Liver (tissue), 9 donors: Measurements from ENCODE around the gene C16orf74. TPM values are rescaled to one million over a fixed set of nuclear protein-coding genes. Genes with fewer than 3 reads are reported as not detected.

Experiments used
- DNase-seq: peaks from one replicate; pipeline ENCODE4 v3.0.0-alpha.2; 2017; ENCODE audit warnings: low spot score
- H3K27ac ChIP-seq, 2 donors: one replicate each; pipeline ENCODE4 v1.7.0; 2013; ENCODE audit warnings: inconsistent platforms in 2 of 2, low read length in 2 of 2, control low read depth in 1 of 2, low read depth in 1 of 2, mild to moderate bottlenecking in 1 of 2
- H3K27me3 ChIP-seq, 4 donors: one replicate each; pipeline versions ENCODE4 v1.6.1 to v1.7.0; 2013; ENCODE audit warnings: low read length in 3 of 4, inconsistent platforms in 1 of 4, mild to moderate bottlenecking in 1 of 4, moderate library complexity in 1 of 4; ENCODE audit not compliant: control insufficient read depth in 4 of 4, insufficient read depth in 4 of 4
- H3K36me3 ChIP-seq, 4 donors: one replicate each; pipeline versions ENCODE4 v1.6.1 to v1.7.0; 2013; ENCODE audit warnings: low read length in 3 of 4, mild to moderate bottlenecking in 3 of 4, low read depth in 1 of 4, moderate library complexity in 1 of 4; ENCODE audit not compliant: control insufficient read depth in 4 of 4, insufficient read depth in 3 of 4
- H3K4me1 ChIP-seq, 4 donors: one replicate each; pipeline versions ENCODE4 v1.6.1 to v1.7.0; 2013; ENCODE audit warnings: low read length in 3 of 4, mild to moderate bottlenecking in 3 of 4, moderate library complexity in 1 of 4; ENCODE audit not compliant: control insufficient read depth in 4 of 4, insufficient read depth in 4 of 4
- H3K4me3 ChIP-seq, 3 donors: one replicate each; pipeline versions ENCODE4 v1.6.1 to v1.7.0; 2013; ENCODE audit warnings: low read length in 3 of 3, control low read depth in 1 of 3, low read depth in 1 of 3, mild to moderate bottlenecking in 1 of 3
- H3K9ac ChIP-seq, 2 donors: one replicate each; pipeline ENCODE4 v1.7.0; 2013; ENCODE audit warnings: low read length in 2 of 2, mild to moderate bottlenecking in 2 of 2, moderate library complexity in 2 of 2, control low read depth in 1 of 2, low read depth in 1 of 2
- H3K9me3 ChIP-seq, 4 donors: one replicate each; pipeline versions ENCODE4 v1.6.1 to v1.7.0; 2013; ENCODE audit warnings: low read length in 3 of 4; ENCODE audit not compliant: control insufficient read depth in 4 of 4
- CTCF ChIP-seq: fragments of 150-350 bp; IDR thresholded peaks from 2 replicates; pipeline ENCODE4 v1.5.1; 2017; ENCODE audit warnings: improper control_type of control experiment, low read depth, low read length; ENCODE audit not compliant: missing input control
- EGR1 ChIP-seq, 2 donors: IDR thresholded peaks; 2 replicates each; pipeline ENCODE4 v1.6.1; 2016 to 2018; ENCODE audit warnings: antibody characterized with exemption in 2 of 2, low read depth in 2 of 2
- FOXA1 ChIP-seq: IDR thresholded peaks from 2 replicates; pipeline ENCODE4 v1.6.1; 2016; ENCODE audit warnings: antibody characterized with exemption
- FOXA2 ChIP-seq: IDR thresholded peaks from 2 replicates; pipeline ENCODE4 v1.6.1; 2016; ENCODE audit warnings: antibody characterized with exemption
- GABPA ChIP-seq, 2 donors: IDR thresholded peaks in 1 of 2; conservative IDR thresholded peaks in 1 of 2; 2 replicates each; pipeline ENCODE4 v1.6.1; 2016; ENCODE audit warnings: antibody characterized with exemption in 2 of 2, mild to moderate bottlenecking in 1 of 2, moderate library complexity in 1 of 2
- HNF4A ChIP-seq, 2 donors: conservative IDR thresholded peaks; 2 replicates each; pipeline ENCODE4 v1.6.1; 2016; ENCODE audit warnings: antibody characterized with exemption in 2 of 2, mild to moderate bottlenecking in 2 of 2
- HNF4G ChIP-seq: IDR thresholded peaks from 2 replicates; pipeline ENCODE4 v1.6.1; 2016; ENCODE audit warnings: antibody characterized with exemption
- JUND ChIP-seq, 2 donors: IDR thresholded peaks; 2 replicates each; pipeline ENCODE4 v1.6.1; 2016; ENCODE audit warnings: antibody characterized with exemption in 2 of 2
- MAX ChIP-seq: IDR thresholded peaks from 2 replicates; pipeline ENCODE4 v1.6.1; 2016; ENCODE audit warnings: antibody characterized with exemption
- NR2F2 ChIP-seq: IDR thresholded peaks from 2 replicates; pipeline ENCODE4 v1.6.1; 2016; ENCODE audit warnings: antibody characterized with exemption
- RAD21 ChIP-seq, 2 donors: IDR thresholded peaks; 2 replicates each; pipeline ENCODE4 v1.6.1; 2016; ENCODE audit warnings: antibody characterized with exemption in 2 of 2, mild to moderate bottlenecking in 2 of 2
- REST ChIP-seq: IDR thresholded peaks from 2 replicates; pipeline ENCODE4 v1.6.1; 2016; ENCODE audit warnings: antibody characterized with exemption, mild to moderate bottlenecking
- RXRA ChIP-seq, 2 donors: IDR thresholded peaks; 2 replicates each; pipeline ENCODE4 v1.6.1; 2017 to 2018; ENCODE audit warnings: antibody characterized with exemption in 2 of 2, mild to moderate bottlenecking in 1 of 2
- SP1 ChIP-seq: IDR thresholded peaks from 2 replicates; pipeline ENCODE4 v1.6.1; 2018; ENCODE audit warnings: antibody characterized with exemption, mild to moderate bottlenecking
- TAF1 ChIP-seq: conservative IDR thresholded peaks from 2 replicates; pipeline ENCODE4 v1.6.1; 2016; ENCODE audit warnings: antibody characterized with exemption, mild to moderate bottlenecking
- YY1 ChIP-seq: IDR thresholded peaks from 2 replicates; pipeline ENCODE4 v1.6.1; 2016; ENCODE audit warnings: antibody characterized with exemption, mild to moderate bottlenecking
- ZBTB33 ChIP-seq: IDR thresholded peaks from 2 replicates; pipeline ENCODE4 v1.6.1; 2016; ENCODE audit warnings: antibody characterized with exemption
- WGBS: extraction: QIAGEN DNeasy Blood & Tissue Kit; methylation state at CpG from one replicate; pipeline ENCODE4 v1.1.7; 2013; 5-methylcytosine and 5-hydroxymethylcytosine counted together
- polyA plus RNA-seq, 2 donors: library from polyadenylated mRNA; stranded (reverse) in 1 of 2; unstranded in 1 of 2; fragments of 200-250 nt in 1 of 2; fragments of >200 nt in 1 of 2; fragmentation: Nextera tagmentation in 1 of 2; extraction: Ambion mirVana in 1 of 2; gene quantifications; one replicate each; pipeline versions ENCODE4 v1.2.1 to v1.2.3, GENCODE V29; 2013 to 2015
- total RNA-seq, 2 donors: library from RNA; depleted of rRNA; stranded (reverse); fragments of >200 nt; gene quantifications; one replicate each; pipeline ENCODE4 v1.2.3, GENCODE V29; 2014
- donor health status: healthy.
- donor health status: healthy.
- donor health status: healthy.
- donor health status: healthy.
- donor health status: healthy.

C16orf74 gene
- total and polyA plus RNA-seq, 4 donors, result 0.37 to 0.75 (median 0.43) TPM

- Histone ChIP-seq H3K9me3 (no peaks in the 10 kb centered on the region), H3K27me3 (no peaks in the 10 kb centered on the region), H3K9ac (no peak overlapping the region), H3K4me3 (no peak overlapping the region), H3K4me1 (peaks cover 3 to 21% (median 17%) of the 10 kb centered on the region in 4 donors), H3K27ac (no peak overlapping the region), H3K36me3 (no peaks in the 10 kb centered on the region)
- no peak for DNase-seq
- no peak for TF ChIP-seq SP1
- TF ChIP-seq FOXA1, result no peak
- TF ChIP-seq CTCF, result no peak
- TF ChIP-seq MAX, result no peak
- TF ChIP-seq RAD21 (IDR thresholded peaks at IDR 0.05), result no peak
- no peak for TF ChIP-seq ZBTB33
- no peak for TF ChIP-seq HNF4G
- no peak for TF ChIP-seq NR2F2
- no peak for TF ChIP-seq RXRA (IDR thresholded peaks at IDR 0.05)
- TF ChIP-seq FOXA2, result no peak
- no peak for TF ChIP-seq HNF4A (conservative IDR thresholded peaks at IDR 0.05)
- TF ChIP-seq EGR1 (IDR thresholded peaks at IDR 0.05; ENCODE audit: low read depth in 2 of 2), result no peak
- TF ChIP-seq YY1, result no peak
- TF ChIP-seq JUND (IDR thresholded peaks at IDR 0.05), result no peak
- TF ChIP-seq REST, result no peak
- TF ChIP-seq GABPA (IDR thresholded peaks at IDR 0.05 in 1 of 2, conservative IDR thresholded peaks at IDR 0.05 in 1 of 2), result no peak
Measured at GRCh38 chr16:85683363-85683762, 67.5 kb downstream of the C16orf74 start.

GRCh38 chr16:85682516-85682915, 68.4 kb downstream of the C16orf74 start:
- H3K9me3 ChIP-seq, result no peaks in the 10 kb centered on the region
- no peak for DNase-seq
- H3K27ac ChIP-seq, result no peak overlapping the region
- WGBS, result 96% methylated on average over 9 of the region's 9 CpGs
- H3K4me1 ChIP-seq, result peaks cover 3 to 19% (median 16%) of the 10 kb centered on the region in 4 donors
- H3K9ac ChIP-seq, result no peak overlapping the region
- no peaks in the 10 kb centered on the region for H3K27me3 ChIP-seq
- H3K4me3 ChIP-seq, result no peak overlapping the region
- H3K36me3 ChIP-seq, result peaks cover 0 to 2% (median 0%) of the 10 kb centered on the region in 4 donors
- TF ChIP-seq NR2F2 (no peak), JUND (IDR thresholded peaks at IDR 0.05) (no peak), FOXA1 (no peak), CTCF (no peak), FOXA2 (no peak), TAF1 (no peak), SP1 (no peak), HNF4G (no peak), RXRA (IDR thresholded peaks at IDR 0.05) (no peak), RAD21 (IDR thresholded peaks at IDR 0.05) (no peak), REST (no peak), YY1 (no peak), GABPA (IDR thresholded peaks at IDR 0.05 in 1 of 2, conservative IDR thresholded peaks at IDR 0.05 in 1 of 2) (no peak), MAX (no peak), HNF4A (conservative IDR thresholded peaks at IDR 0.05) (no peak)
